PC-9 (cell line): ENCODE data around the gene NRG3.

Experiments
- EZH2 ChIP-seq: fragments of 200-600 bp; sonication (generic); IDR thresholded peaks from 2 replicates; pipeline ENCODE4 v1.8.0; 2017; ENCODE audit warnings: antibody characterized with exemption, low read depth
- TF ChIP-seq, protein P1 (sequence below): fragments of 200-600 bp; sonication (generic); conservative IDR thresholded peaks from 2 replicates; pipeline ENCODE4 v1.6.1; 2017; ENCODE audit warnings: mixed run types, antibody characterized with exemption, mild to moderate bottlenecking, moderate library complexity

DNA sequence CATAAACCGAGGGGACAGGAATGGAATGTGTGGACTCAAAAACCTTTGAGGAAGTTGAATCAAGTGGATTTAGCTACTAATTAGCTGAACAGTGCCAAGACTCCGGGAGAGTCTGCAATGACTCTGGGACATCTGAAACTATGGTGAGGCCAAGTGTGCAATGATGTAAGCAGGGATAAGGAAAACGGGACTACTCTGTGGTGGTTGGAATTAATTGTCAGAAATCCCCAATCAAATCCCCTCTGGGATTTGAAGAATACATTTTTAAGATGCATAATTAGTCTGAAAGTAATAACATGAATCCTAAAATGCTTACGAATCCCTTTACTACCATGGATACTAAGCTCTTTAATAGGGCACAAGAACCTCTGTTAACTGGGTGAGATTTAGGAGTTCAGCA is 602.8 kb downstream of the NRG3 start:
- TF ChIP-seq, protein P1, sequence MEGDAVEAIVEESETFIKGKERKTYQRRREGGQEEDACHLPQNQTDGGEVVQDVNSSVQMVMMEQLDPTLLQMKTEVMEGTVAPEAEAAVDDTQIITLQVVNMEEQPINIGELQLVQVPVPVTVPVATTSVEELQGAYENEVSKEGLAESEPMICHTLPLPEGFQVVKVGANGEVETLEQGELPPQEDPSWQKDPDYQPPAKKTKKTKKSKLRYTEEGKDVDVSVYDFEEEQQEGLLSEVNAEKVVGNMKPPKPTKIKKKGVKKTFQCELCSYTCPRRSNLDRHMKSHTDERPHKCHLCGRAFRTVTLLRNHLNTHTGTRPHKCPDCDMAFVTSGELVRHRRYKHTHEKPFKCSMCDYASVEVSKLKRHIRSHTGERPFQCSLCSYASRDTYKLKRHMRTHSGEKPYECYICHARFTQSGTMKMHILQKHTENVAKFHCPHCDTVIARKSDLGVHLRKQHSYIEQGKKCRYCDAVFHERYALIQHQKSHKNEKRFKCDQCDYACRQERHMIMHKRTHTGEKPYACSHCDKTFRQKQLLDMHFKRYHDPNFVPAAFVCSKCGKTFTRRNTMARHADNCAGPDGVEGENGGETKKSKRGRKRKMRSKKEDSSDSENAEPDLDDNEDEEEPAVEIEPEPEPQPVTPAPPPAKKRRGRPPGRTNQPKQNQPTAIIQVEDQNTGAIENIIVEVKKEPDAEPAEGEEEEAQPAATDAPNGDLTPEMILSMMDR: no peak
- TF ChIP-seq EZH2: no peak
